SH-SY5Y (cell line): ENCODE results near the gene AFF3.

Experiments used
- GATA2 ChIP-seq: IDR thresholded peaks from 2 replicates; pipeline ENCODE4 v1.6.1; 2011; ENCODE audit warnings: mild to moderate bottlenecking, low read depth, low read length
- GATA3 ChIP-seq: IDR thresholded peaks from 2 replicates; pipeline ENCODE4 v1.6.1; 2011; ENCODE audit warnings: low read depth, mild to moderate bottlenecking, low read length, moderate library complexity

- TF ChIP-seq GATA2 (no peak), GATA3 (no peak)
Observed at GRCh38 chr2:100126201-100126600, 16.2 kb downstream of the AFF3 start.
